GM12891 (cell line): ENCODE measurements around the gene IPPK.

Experiments used
- DNase-seq: peaks from one replicate; pipeline ENCODE4 v3.0.0; 2011; ENCODE audit warnings: low spot score; ENCODE audit not compliant: insufficient read length
- FAIRE-seq: peaks from 2 replicates; lab custom pipeline; 2011; peaks lifted over from hg19 to GRCh38; lab: Jason Lieb, UNC
- PAX5 ChIP-seq: IDR thresholded peaks from 2 replicates; pipeline ENCODE4 v1.6.1; 2011; ENCODE audit warnings: low read length, moderate library complexity, mild to moderate bottlenecking; ENCODE audit not compliant: insufficient read depth, severe bottlenecking
- POLR2A ChIP-seq: IDR thresholded peaks from 2 replicates; pipeline ENCODE4 v1.6.1; 2011; ENCODE audit warnings: low read depth, low read length, control low read depth
- POLR2AphosphoS5 ChIP-seq: IDR thresholded peaks from 2 replicates; pipeline ENCODE4 v1.6.1; 2011; ENCODE audit warnings: low read depth, low read length, control low read depth
- POU2F2 ChIP-seq: IDR thresholded peaks from 2 replicates; pipeline ENCODE4 v1.6.1; 2011; ENCODE audit warnings: low read depth, mild to moderate bottlenecking, control low read depth, low read length, moderate library complexity
- SPI1 ChIP-seq: IDR thresholded peaks from 2 replicates; pipeline ENCODE4 v1.6.1; 2011; ENCODE audit warnings: low read depth, low read length, control low read depth
- TAF1 ChIP-seq: IDR thresholded peaks from 2 replicates; pipeline ENCODE4 v1.6.1; 2011; ENCODE audit warnings: low read depth, low read length, control low read depth

The IPPK gene

DNA sequence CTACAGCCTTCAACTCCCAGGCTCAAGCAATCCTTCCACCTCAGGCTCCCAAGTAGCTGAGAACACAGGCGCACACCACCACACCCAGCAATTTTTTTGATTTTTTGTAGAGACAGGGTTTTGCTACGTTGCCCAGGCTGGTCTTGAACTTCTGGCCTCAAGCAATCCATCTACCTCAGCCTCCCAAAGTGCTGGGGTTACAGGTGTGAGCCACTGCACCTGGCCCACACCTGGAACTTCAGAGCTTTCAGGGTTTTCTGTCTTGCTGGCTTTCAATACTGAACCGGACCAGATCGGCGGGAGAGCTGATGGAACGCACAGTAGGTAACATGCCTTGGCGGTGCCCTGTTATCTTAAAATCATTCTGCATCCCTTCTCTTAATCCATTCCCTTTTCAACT is 30.8 kb downstream of the IPPK start:
- no peak for TF ChIP-seq POU2F2
- TF ChIP-seq PAX5, result no peak
- TF ChIP-seq TAF1, result no peak
- TF ChIP-seq SPI1, result no peak
- no peak for TF ChIP-seq POLR2A
- no peak for DNase-seq
- FAIRE-seq, result no peak

GRCh38 chr9:92638621-92639101 is 31.3 kb downstream of the IPPK start:
- no peak for TF ChIP-seq PAX5
- TF ChIP-seq TAF1, result no peak
- TF ChIP-seq POU2F2, result no peak
- no peak for TF ChIP-seq POLR2AphosphoS5
- TF ChIP-seq POLR2A, result no peak
- no peak for TF ChIP-seq SPI1
- DNase-seq, result no peak
- no peak for FAIRE-seq

DNA sequence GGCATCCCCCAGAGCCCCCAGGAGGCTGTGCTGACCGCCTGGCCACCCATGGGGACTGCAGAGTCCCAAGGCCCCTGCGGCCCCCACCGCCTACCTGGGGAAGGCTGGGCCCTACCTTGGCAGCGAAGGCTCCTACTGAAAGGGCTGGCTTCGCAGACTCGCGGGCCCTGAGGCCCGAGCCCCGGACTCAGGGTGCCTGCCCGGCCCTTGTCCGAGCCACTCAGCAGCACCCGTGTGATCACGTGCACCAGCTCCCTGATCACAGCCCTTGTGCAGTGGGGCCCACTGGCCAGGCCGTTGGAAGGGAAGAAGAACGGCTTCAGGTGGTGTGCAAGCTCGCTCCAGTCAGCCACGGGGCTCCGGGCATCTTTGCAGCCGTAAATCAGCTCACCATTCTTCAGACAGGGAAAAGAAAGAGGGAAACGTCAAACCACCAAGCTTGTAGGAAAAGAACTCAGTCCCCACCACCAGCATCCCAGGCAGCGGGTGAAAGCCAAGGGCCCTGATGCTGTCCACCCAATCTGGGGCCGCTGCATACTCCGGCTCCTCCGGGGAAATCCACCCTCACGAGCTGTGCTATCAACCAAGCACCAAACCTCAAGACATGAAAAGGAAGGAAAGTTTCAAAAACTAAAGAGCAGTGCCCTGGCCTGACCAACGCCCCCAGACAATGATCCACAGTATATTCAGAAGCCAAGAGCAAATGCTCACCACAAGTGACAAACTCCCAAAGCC is 31.9 kb downstream of the IPPK start:
- FAIRE-seq, result no peak
- no peak for DNase-seq
- TF ChIP-seq TAF1 (no peak), POLR2AphosphoS5 (no peak), PAX5 (no peak), SPI1 (no peak), POU2F2 (no peak), POLR2A (no peak)

DNA sequence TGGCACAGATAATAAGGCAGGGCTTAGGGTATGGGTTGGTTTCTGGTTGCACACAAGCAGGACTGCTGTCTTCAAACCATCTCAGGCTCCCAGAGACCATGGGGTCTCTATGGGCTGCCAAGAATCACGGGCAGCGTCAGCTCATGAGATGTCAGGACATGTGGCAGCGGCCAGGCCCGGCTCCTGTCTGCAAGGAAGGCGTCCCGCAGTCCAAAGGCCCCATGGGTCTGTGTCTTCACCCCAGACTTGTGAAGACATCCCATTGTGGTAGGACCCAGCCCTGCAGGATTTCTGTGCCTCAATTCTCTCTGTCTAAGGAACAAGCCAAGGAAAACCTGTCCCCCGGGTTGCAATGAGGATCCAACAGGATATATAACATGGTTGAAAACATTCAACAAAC is 32.6 kb downstream of the IPPK start:
- DNase-seq (no peak), FAIRE-seq (no peak)
- no peak for TF ChIP-seq POU2F2
- TF ChIP-seq POLR2AphosphoS5, result no peak
- no peak for TF ChIP-seq SPI1
- TF ChIP-seq TAF1, result no peak
- no peak for TF ChIP-seq PAX5
- no peak for TF ChIP-seq POLR2A

DNA sequence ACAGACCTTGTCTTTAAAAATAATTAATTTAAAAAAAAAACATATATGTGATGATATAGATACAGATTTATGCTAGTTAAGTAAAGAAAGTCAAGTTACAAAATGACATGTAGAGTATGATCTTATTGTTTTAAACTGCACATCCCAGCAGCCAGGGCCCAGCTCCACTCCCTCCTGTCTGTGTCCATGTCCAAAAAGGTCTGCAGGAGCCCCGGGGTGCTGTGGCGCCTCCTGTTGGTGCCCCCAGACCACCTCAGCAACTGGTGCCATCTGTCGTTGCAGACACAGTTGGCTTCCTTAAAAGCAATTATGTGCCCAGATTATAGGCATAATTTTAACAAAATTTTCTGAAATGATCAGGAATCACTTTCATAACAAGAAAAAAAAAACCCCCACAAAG is 33.3 kb downstream of the IPPK start:
- TF ChIP-seq POLR2A, result no peak
- TF ChIP-seq PAX5, result no peak
- no peak for TF ChIP-seq SPI1
- no peak for TF ChIP-seq TAF1
- TF ChIP-seq POLR2AphosphoS5, result no peak
- no peak for TF ChIP-seq POU2F2
- DNase-seq (no peak), FAIRE-seq (no peak)

GRCh38 chr9:92635760-92636159 is 34.2 kb downstream of the IPPK start:
- FAIRE-seq, result no peak
- no peak for DNase-seq
- no peak for TF ChIP-seq SPI1
- no peak for TF ChIP-seq POLR2A
- no peak for TF ChIP-seq POU2F2
- TF ChIP-seq TAF1, result no peak
- TF ChIP-seq POLR2AphosphoS5, result no peak
- no peak for TF ChIP-seq PAX5

DNA sequence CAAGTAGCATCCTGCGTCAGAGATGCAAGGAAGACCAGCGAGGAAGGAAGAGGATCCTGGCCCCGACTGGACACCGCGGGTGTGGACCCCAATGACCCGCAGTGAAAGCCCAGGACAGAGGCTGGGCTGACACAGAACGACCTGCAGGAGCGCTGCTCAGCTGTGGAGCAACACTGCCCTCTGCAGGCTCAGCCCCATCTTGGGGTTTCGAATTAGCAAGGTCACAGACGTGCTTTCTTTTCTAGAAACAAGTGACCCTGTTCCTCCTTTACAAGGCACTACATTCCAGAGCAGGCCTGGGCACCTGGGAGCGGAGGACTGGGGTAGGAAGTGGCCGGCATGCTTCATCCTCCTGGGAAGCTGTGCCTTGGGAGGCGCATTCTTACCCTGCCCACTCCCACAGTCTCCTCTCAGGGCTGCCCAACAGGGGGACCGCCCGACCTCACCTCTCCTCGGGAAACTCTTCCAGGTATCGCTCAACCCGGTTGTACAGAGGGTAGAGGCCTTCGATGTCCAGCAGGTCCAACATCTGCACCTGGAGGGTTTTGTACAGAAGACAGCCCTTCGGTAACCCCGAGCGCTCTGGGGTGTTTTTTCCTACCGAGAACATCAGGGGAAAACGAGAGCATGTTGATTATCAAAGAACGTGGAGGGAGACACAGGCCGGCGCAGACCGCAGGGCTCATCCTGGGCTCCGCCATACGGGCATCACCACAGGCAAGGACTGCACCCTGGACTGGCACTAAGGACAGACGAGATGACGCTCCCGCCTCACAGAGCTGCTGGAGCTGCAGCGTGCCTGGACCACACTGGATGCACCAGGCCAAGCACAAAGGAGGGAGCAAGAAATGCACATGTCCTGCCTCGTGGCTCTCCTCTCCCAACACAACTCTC is 35.0 kb downstream of the IPPK start:
- FAIRE-seq, result peak; percentile 96
- peak; percentile 85 for DNase-seq
- TF ChIP-seq POLR2A (no peak), PAX5 (no peak), POU2F2 (no peak), SPI1 (no peak), TAF1 (no peak), POLR2AphosphoS5 (no peak)

DNA sequence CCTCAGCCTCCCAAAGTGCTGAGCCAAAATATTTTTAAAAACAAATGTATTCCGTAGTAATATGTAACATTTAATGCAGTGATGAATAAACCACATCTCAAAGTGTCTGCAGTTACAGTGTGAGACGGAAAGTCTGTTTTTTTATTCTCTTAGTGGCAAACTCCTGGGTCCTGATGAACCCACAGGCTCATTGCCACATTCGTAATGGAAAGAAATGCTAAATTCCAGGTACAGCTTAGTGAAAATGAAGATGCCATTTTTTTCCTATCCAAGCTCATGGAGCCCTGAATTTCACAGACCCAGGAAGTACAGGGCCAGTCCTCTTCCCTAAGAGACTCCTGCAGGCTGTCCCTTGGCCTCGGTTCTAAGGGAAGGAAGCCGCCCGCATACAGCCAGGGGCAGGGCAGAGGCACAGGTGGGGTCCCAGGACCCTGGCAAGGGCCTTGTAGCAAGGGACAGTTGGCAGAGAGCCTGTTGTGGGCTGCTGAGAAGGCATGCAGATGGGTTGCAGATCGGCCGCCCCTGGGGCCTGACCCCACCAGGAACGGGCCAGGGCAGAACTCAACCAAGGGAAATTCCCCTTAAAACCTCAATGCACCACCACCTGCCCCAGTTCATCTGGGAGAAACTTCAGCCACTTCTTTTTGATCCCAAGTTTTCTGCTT is 36.2 kb downstream of the IPPK start:
- TF ChIP-seq SPI1 (no peak), TAF1 (no peak), POLR2AphosphoS5 (no peak), PAX5 (no peak), POU2F2 (no peak), POLR2A (no peak)
- DNase-seq (no peak), FAIRE-seq (no peak)

DNA sequence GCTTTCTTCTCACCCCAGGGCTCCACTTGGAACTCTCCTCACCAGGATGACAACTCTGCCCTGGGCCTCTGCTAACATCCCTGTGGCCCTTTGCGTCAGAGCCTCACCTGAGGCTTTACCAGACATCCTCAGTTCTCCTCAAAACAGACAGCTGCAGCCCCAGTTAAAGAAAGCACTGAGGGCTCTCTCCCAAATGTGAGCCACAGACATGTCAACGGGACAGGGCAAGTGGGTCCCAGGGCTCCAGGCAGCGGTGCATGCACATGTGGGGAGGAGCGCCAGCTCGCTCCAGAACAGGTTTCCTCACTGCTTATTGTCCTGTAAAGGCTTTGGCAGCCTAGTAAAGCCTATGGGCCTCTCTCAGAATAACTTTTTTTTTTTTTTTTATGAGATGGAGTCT is 37.3 kb downstream of the IPPK start:
- TF ChIP-seq TAF1 (no peak), POLR2A (no peak), POLR2AphosphoS5 (no peak), POU2F2 (no peak), SPI1 (no peak), PAX5 (no peak)
- DNase-seq (no peak), FAIRE-seq (no peak)
